Prostate gland (tissue), 2 donors: ENCODE data around the gene COQ2.

Source experiments
- POLR2AphosphoS5 ChIP-seq: sonication (generic); formaldehyde crosslinking; IDR thresholded peaks from one replicate; pipeline ENCODE4 v1.6.1; 2017; ENCODE audit warnings: antibody characterized with exemption
- TF ChIP-seq, protein P1 (sequence below), 4 experiments: fragments of 200-600 bp in 2 of 4; fragments of 450-650 bp in 2 of 4; sonication (generic) in 2 of 4; IDR thresholded peaks; 1 replicate in 3 of 4; 2 replicates in 1 of 4; pipeline ENCODE4 v1.5.1; 2016 to 2019; ENCODE audit warnings: antibody characterized with exemption in 4 of 4, mild to moderate bottlenecking in 2 of 4, moderate library complexity in 2 of 4

DNA sequence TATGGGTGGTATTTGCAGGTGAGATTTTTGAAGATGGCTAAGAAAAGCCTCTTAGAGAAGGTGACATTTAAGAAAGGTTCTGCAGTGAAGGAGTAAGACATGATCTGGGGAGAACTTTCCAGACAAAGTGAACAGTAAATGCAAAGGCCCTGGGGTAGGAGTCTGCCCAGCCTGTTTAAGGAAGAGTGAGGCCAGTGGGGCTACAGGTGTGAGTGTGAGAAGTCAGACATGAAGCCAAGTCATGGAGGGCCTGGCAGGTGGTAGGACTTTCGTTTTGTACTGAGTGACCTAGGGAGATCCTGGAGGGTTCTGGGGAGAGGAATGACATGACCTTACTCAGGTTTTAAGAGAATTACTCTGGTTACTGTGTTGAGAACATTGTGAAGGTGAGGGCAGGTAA lies 21.5 kb downstream of the COQ2 start:
- TF ChIP-seq, protein P1, sequence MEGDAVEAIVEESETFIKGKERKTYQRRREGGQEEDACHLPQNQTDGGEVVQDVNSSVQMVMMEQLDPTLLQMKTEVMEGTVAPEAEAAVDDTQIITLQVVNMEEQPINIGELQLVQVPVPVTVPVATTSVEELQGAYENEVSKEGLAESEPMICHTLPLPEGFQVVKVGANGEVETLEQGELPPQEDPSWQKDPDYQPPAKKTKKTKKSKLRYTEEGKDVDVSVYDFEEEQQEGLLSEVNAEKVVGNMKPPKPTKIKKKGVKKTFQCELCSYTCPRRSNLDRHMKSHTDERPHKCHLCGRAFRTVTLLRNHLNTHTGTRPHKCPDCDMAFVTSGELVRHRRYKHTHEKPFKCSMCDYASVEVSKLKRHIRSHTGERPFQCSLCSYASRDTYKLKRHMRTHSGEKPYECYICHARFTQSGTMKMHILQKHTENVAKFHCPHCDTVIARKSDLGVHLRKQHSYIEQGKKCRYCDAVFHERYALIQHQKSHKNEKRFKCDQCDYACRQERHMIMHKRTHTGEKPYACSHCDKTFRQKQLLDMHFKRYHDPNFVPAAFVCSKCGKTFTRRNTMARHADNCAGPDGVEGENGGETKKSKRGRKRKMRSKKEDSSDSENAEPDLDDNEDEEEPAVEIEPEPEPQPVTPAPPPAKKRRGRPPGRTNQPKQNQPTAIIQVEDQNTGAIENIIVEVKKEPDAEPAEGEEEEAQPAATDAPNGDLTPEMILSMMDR (IDR thresholded peaks at IDR 0.05), result no peak
- TF ChIP-seq POLR2AphosphoS5, result no peak
